Left ventricle myocardium inferior (tissue), 1 donor: Measurements from ENCODE around the gene ABRAXAS1. TPM values are rescaled to one million over a fixed set of nuclear protein-coding genes. Genes with fewer than 3 reads are reported as not detected.
"Not testable (repeated sequence)": the region's sequence is repeated elsewhere in the genome, so short reads cannot be mapped to it uniquely, and the experiment has no call there.

Experiments used
- DNase-seq: peaks from one replicate; pipeline ENCODE4 v3.0.0-alpha.2; 2020
- H3K27ac ChIP-seq: fragments of 200-600 bp; replicated peaks from 2 replicates; pipeline ENCODE4 v1.8.0; 2021
- H3K27me3 ChIP-seq: fragments of 200-600 bp; 2 replicates; pipeline ENCODE4 v1.8.0; 2021; ENCODE audit warnings: low read depth
- H3K36me3 ChIP-seq: fragments of 200-600 bp; 2 replicates; pipeline ENCODE4 v1.8.0; 2021
- H3K4me1 ChIP-seq: fragments of 200-600 bp; 2 replicates; pipeline ENCODE4 v1.8.0; 2021
- H3K4me3 ChIP-seq: fragments of 200-600 bp; 2 replicates; pipeline ENCODE4 v1.8.0; 2021; ENCODE audit warnings: mild to moderate bottlenecking, moderate library complexity
- H3K9me3 ChIP-seq: fragments of 200-600 bp; replicated peaks from 2 replicates; pipeline ENCODE4 v1.8.0; 2021
- CTCF ChIP-seq: fragments of 200-600 bp; IDR thresholded peaks from 2 replicates; pipeline ENCODE4 v1.8.0; 2021; ENCODE audit warnings: antibody characterized with exemption, mild to moderate bottlenecking, borderline replicate concordance
- intact Hi-C: fragments of 100-400 bp; cut with micrococcal nuclease; formaldehyde crosslinking; loops from one replicate; pipeline ENCODE4 v1.11.0; 2022
- total RNA-seq: library from RNA; stranded (reverse); fragmentation: NEBNext Ultra II Directional; extraction: Animal tissue kit (Norgen Biotek cat#: 25700); gene quantifications from one replicate; pipeline ENCODE4 v1.2.1, GENCODE V29; 2021
- donor health status: DM: no; HTN: yes; CAD: no; lungs with severe emphysema.

Gene ABRAXAS1
- total RNA-seq, 1 donor from 2014 or later = 5.6 TPM

- not testable (repeated sequence) for H3K27ac ChIP-seq, H3K4me3 ChIP-seq, H3K36me3 ChIP-seq, H3K27me3 ChIP-seq, H3K9me3 ChIP-seq, H3K4me1 ChIP-seq
- DNase-seq = peak; percentile 34
- intact Hi-C loops = loop anchor here (5.0 kb wide), 1 partner anchor 128 kb away; no protein-coding TSS in a partner anchor
- TF ChIP-seq CTCF = peak; percentile 84
Observed at GRCh38 chr4:83509156-83509585, 24.3 kb upstream of the ABRAXAS1 start.

DNA sequence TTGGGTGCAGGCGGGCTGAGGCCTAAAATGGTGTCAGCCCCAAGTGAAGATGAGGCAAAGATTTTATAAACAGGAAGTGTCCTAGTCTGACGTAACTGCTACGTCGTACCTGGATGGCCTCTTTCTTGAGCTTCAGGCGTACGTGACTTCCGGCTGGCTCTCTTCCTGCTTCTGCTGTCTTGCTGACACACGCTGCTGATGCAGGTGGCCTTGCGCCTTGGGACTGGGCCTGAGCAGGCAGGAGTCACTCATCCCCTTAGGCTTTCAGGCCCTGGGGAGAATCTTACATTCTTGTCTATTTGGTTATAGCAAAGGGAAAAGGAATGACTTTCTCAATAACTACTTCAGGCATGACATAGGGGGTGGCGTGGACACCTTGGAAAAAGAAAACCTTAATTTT is 20.1 kb upstream of the ABRAXAS1 start:
- no peak for TF ChIP-seq CTCF
- intact Hi-C loops = loop anchor here (5.0 kb wide), 1 partner anchor 132 kb away; no protein-coding TSS in a partner anchor
- no peaks in the 10 kb centered on the region for H3K4me1 ChIP-seq
- H3K27me3 ChIP-seq = no peaks in the 10 kb centered on the region
- H3K9me3 ChIP-seq = no peaks in the 10 kb centered on the region
- H3K4me3 ChIP-seq = no peak overlapping the region
- no peak overlapping the region for H3K27ac ChIP-seq
- no peak for DNase-seq
- no peaks in the 10 kb centered on the region for H3K36me3 ChIP-seq

GRCh38 chr4:83504503-83504902 is 19.6 kb upstream of the ABRAXAS1 start:
- no peaks in the 10 kb centered on the region for H3K4me1 ChIP-seq
- H3K4me3 ChIP-seq = no peak overlapping the region
- H3K27ac ChIP-seq = no peak overlapping the region
- H3K36me3 ChIP-seq = no peaks in the 10 kb centered on the region
- no peaks in the 10 kb centered on the region for H3K9me3 ChIP-seq
- no peak for DNase-seq
- H3K27me3 ChIP-seq = no peaks in the 10 kb centered on the region
- intact Hi-C loops = no loop called here
- no peak for TF ChIP-seq CTCF

DNA sequence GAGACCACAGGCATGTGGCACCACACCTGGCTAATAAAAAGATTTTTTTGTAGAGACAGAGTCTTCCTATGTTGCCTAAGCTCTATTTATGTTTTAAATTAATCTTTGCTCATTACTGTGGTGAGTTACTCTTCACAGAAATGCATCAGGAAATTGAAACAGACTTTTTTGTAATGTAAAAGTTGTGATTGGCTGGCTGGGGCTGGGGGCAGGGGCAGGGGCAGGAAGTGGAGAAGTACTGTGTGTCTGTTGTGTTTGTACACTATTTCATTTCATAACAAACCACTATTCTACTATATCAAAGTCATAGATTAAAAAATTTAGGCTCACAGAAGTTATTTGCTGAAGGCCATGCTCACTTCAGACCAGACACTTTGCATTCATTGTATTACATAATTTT is 19.1 kb upstream of the ABRAXAS1 start:
- Histone ChIP-seq H3K27me3 (no peaks in the 10 kb centered on the region), H3K4me3 (no peak overlapping the region), H3K9me3 (no peaks in the 10 kb centered on the region), H3K4me1 (no peaks in the 10 kb centered on the region), H3K27ac (no peak overlapping the region), H3K36me3 (no peaks in the 10 kb centered on the region)
- no peak for TF ChIP-seq CTCF
- intact Hi-C loops = no loop called here
- no peak for DNase-seq

DNA sequence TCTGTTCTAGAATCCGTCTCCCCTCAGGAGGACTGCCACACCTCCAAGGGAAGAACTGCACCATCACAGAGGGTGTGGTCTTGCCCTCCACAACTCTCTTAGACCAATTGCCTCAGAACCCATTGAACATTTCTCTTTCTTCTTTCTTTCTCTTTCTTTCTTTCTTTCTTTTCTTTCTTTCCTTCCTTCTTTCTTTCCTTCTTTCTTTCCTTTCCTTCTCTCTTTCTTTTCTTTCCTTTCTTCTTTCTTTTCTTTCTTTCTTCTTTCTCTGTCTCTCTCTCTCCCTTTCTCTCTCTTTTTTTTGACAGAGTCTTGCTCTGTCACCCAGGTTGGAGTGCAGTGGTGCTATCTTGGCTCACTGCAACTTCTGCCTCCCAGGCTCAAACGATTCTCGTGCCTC is 16.8 kb upstream of the ABRAXAS1 start:
- H3K4me3 ChIP-seq, H3K4me1 ChIP-seq, H3K36me3 ChIP-seq, H3K27me3 ChIP-seq, H3K9me3 ChIP-seq, DNase-seq, intact Hi-C loops, H3K27ac ChIP-seq: not testable (repeated sequence)

DNA sequence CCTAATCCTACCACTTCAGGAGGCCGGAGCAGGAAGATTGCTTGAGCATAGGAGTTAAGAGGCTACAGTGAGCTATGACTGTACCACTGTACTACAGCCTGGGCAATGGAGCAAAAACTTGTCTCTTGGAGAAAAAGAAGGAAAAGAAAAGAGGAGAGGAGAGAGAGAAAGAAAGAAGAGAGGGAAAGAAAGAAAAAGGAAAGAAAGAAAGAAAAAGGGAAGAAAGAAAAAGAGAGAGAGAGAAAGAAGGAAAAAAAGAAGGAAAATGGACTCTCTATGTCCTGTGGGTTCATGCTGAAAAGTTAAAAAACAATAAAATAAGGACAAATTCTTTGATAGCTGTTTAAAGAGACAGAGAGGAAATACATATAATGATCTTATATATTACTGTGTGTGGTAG is 13.3 kb upstream of the ABRAXAS1 start:
- no peak overlapping the region for H3K27ac ChIP-seq
- TF ChIP-seq CTCF = no peak
- H3K9me3 ChIP-seq = no peaks in the 10 kb centered on the region
- no peak overlapping the region for H3K4me3 ChIP-seq
- no peak for DNase-seq
- H3K27me3 ChIP-seq = no peaks in the 10 kb centered on the region
- H3K36me3 ChIP-seq = no peaks in the 10 kb centered on the region
- no peaks in the 10 kb centered on the region for H3K4me1 ChIP-seq
- intact Hi-C loops = no loop called here

GRCh38 chr4:83496085-83496917 is 11.4 kb upstream of the ABRAXAS1 start:
- intact Hi-C loops, H3K27ac ChIP-seq, H3K4me1 ChIP-seq, DNase-seq, H3K9me3 ChIP-seq, H3K4me3 ChIP-seq, H3K36me3 ChIP-seq, H3K27me3 ChIP-seq: not testable (repeated sequence)
